Transverse colon (tissue), 4 donors: ENCODE measurements around the gene FAM168B.

ENCODE experiments used
- CTCF ChIP-seq, 5 experiments: fragments of 200-600 bp in 3 of 5; fragments of 450-650 bp in 2 of 5; sonication (generic) in 3 of 5; IDR thresholded peaks; 1 replicate in 2 of 5; 2 replicates in 3 of 5; pipeline ENCODE4 v1.5.1; 2016 to 2017; ENCODE audit warnings: antibody characterized with exemption in 5 of 5, inconsistent platforms in 3 of 5, mild to moderate bottlenecking in 2 of 5, moderate library complexity in 1 of 5
- EP300 ChIP-seq: sonication (generic); formaldehyde crosslinking; IDR thresholded peaks from one replicate; pipeline ENCODE4 v1.6.1; 2017; ENCODE audit warnings: antibody characterized with exemption, low read depth
- POLR2A ChIP-seq: fragments of 450-650 bp; IDR thresholded peaks from one replicate; pipeline ENCODE4 v1.6.1; 2016; ENCODE audit warnings: antibody characterized with exemption, mild to moderate bottlenecking, moderate library complexity
- POLR2AphosphoS5 ChIP-seq, 3 donors: sonication (generic); formaldehyde crosslinking; IDR thresholded peaks; one replicate each; pipeline ENCODE4 v1.6.1; 2016; ENCODE audit warnings: antibody characterized with exemption in 3 of 3

- TF ChIP-seq CTCF (IDR thresholded peaks at IDR 0.05) (no peak), POLR2A (peak; percentile 65), POLR2AphosphoS5 (IDR thresholded peaks at IDR 0.05) (peak; percentile 23 to 74 (median 66)), EP300 (no peak)
These were observed 12.9 kb upstream of the FAM168B start for GRCh38 chr2:131105950-131106801.
